Hepatocyte (in vitro differentiated cells): ENCODE data around the gene TENM4. TPM values are rescaled to one million over a fixed set of nuclear protein-coding genes. Genes with fewer than 3 reads are reported as not detected.
A peak's percentile ranks its signal among the peaks of the same experiment; 100 is the strongest.

Experiments
- DNase-seq: peaks from one replicate; pipeline ENCODE4 v3.0.0-alpha.2; 2016; ENCODE audit warnings: low spot score
- H2AFZ ChIP-seq: fragments of 200-600 bp; sonication (generic); 2 replicates; pipeline ENCODE4 v1.6.0; 2016; ENCODE audit warnings: antibody characterized with exemption, mild to moderate bottlenecking
- H3K27ac ChIP-seq: fragments of 200-600 bp; sonication (generic); 2 replicates; pipeline ENCODE4 v1.5.1; 2016; ENCODE audit warnings: mild to moderate bottlenecking
- H3K27me3 ChIP-seq: fragments of 200-600 bp; sonication (generic); 2 replicates; pipeline ENCODE4 v1.6.1; 2016
- H3K36me3 ChIP-seq: fragments of 200-600 bp; sonication (generic); replicated peaks from 2 replicates; pipeline ENCODE4 v1.5.1; 2016; ENCODE audit warnings: low read depth; ENCODE audit not compliant: insufficient read depth
- H3K4me1 ChIP-seq: fragments of 200-600 bp; sonication (generic); 2 replicates; pipeline ENCODE4 v1.5.1; 2016; ENCODE audit warnings: mild to moderate bottlenecking, moderate library complexity; ENCODE audit not compliant: insufficient read depth
- H3K4me2 ChIP-seq: fragments of 200-600 bp; sonication (generic); 2 replicates; pipeline ENCODE4 v1.6.0; 2016
- H3K4me3 ChIP-seq: fragments of 200-600 bp; sonication (generic); 2 replicates; pipeline ENCODE4 v1.5.1; 2016; ENCODE audit warnings: mild to moderate bottlenecking
- H3K79me2 ChIP-seq: fragments of 200-600 bp; sonication (generic); 2 replicates; pipeline ENCODE4 v1.6.0; 2017; ENCODE audit warnings: mild to moderate bottlenecking
- H3K9me2 ChIP-seq: fragments of 200-600 bp; sonication (generic); replicated peaks from 2 replicates; pipeline ENCODE4 v1.6.0; 2017; ENCODE audit warnings: mild to moderate bottlenecking; ENCODE audit not compliant: insufficient read depth
- H3K9me3 ChIP-seq: fragments of 200-600 bp; sonication (generic); 2 replicates; pipeline ENCODE4 v1.5.1; 2016; ENCODE audit warnings: low read depth, mild to moderate bottlenecking
- H4K20me1 ChIP-seq: fragments of 200-600 bp; sonication (generic); 2 replicates; pipeline ENCODE4 v1.6.0; 2016; ENCODE audit warnings: mild to moderate bottlenecking; ENCODE audit not compliant: insufficient read depth, poor library complexity, severe bottlenecking
- EZH2 ChIP-seq: fragments of 200-600 bp; sonication (generic); IDR thresholded peaks from 2 replicates; pipeline ENCODE4 v1.6.1; 2016; ENCODE audit warnings: antibody characterized with exemption, mild to moderate bottlenecking, borderline replicate concordance
- EZH2phosphoT487 ChIP-seq: fragments of 200-600 bp; sonication (generic); IDR thresholded peaks from one replicate; pipeline ENCODE4 v1.6.1; 2018; ENCODE audit warnings: antibody characterized with exemption, mild to moderate bottlenecking, low read depth, moderate library complexity; ENCODE audit not compliant: unreplicated experiment, severe bottlenecking
- WGBS: methylation state at CpG from one replicate; pipeline ENCODE4 v1.1.6; 2016; ENCODE audit warnings: low lambda C conversion rate; ENCODE audit errors: missing lambda C conversion rate; 5-methylcytosine and 5-hydroxymethylcytosine counted together
- polyA plus RNA-seq: library from polyadenylated mRNA; unstranded; fragments of >200 nt; fragmentation: Nextera tagmentation; extraction: Ambion mirVana; gene quantifications from 2 replicates; pipeline ENCODE4 v1.2.1, GENCODE V29; 2016
- total RNA-seq: library from RNA; depleted of rRNA; stranded (reverse); fragments of >200 nt; gene quantifications from 2 replicates; pipeline ENCODE4 v1.2.3, GENCODE V29; 2014
- TF ChIP-seq, protein P1 (sequence below): fragments of 200-600 bp; sonication (generic); IDR thresholded peaks from 2 replicates; pipeline ENCODE4 v1.5.1; 2016; ENCODE audit warnings: antibody characterized with exemption, mild to moderate bottlenecking; ENCODE audit not compliant: poor library complexity

The TENM4 gene
- total and polyA plus RNA-seq, 2 experiments from 2014 or later = 18.4 to 18.7 TPM

DNA sequence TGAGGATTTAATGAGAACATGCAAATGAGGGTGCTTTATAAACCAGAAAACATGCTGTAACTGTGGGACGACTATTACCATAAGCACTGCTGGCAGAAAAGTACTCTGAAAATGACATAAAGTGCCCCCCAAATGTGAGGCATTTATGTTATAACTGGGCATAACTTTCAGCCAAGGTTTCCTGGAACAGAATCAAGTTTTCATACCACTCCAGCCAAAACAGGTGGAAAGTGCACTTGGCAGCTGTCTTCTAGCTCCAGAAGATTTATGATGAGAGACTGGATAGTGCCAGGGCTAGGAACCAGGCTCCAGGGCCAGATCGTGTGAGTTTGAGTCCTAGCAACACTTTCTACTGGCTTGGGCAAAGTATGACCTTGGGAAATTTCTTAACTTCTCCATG is 339.2 kb downstream of the TENM4 start:
- H3K9me2 ChIP-seq = no peaks in the 10 kb centered on the region
- H3K4me2 ChIP-seq = no peak overlapping the region
- WGBS = 60% methylated on average over 2 of the region's 2 CpGs
- H3K4me1 ChIP-seq = peaks cover 3% of the 10 kb centered on the region
- no peaks in the 10 kb centered on the region for H3K27me3 ChIP-seq
- H3K36me3 ChIP-seq = no peaks in the 10 kb centered on the region
- no peak overlapping the region for H2AFZ ChIP-seq
- no peak overlapping the region for H3K4me3 ChIP-seq
- H4K20me1 ChIP-seq = no peaks in the 10 kb centered on the region
- H3K9me3 ChIP-seq = no peaks in the 10 kb centered on the region
- no peak overlapping the region for H3K27ac ChIP-seq
- no peak for DNase-seq
- no peaks in the 10 kb centered on the region for H3K79me2 ChIP-seq
- TF ChIP-seq EZH2phosphoT487 (no peak), EZH2 (no peak)
- TF ChIP-seq, protein P1, sequence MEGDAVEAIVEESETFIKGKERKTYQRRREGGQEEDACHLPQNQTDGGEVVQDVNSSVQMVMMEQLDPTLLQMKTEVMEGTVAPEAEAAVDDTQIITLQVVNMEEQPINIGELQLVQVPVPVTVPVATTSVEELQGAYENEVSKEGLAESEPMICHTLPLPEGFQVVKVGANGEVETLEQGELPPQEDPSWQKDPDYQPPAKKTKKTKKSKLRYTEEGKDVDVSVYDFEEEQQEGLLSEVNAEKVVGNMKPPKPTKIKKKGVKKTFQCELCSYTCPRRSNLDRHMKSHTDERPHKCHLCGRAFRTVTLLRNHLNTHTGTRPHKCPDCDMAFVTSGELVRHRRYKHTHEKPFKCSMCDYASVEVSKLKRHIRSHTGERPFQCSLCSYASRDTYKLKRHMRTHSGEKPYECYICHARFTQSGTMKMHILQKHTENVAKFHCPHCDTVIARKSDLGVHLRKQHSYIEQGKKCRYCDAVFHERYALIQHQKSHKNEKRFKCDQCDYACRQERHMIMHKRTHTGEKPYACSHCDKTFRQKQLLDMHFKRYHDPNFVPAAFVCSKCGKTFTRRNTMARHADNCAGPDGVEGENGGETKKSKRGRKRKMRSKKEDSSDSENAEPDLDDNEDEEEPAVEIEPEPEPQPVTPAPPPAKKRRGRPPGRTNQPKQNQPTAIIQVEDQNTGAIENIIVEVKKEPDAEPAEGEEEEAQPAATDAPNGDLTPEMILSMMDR = no peak

DNA sequence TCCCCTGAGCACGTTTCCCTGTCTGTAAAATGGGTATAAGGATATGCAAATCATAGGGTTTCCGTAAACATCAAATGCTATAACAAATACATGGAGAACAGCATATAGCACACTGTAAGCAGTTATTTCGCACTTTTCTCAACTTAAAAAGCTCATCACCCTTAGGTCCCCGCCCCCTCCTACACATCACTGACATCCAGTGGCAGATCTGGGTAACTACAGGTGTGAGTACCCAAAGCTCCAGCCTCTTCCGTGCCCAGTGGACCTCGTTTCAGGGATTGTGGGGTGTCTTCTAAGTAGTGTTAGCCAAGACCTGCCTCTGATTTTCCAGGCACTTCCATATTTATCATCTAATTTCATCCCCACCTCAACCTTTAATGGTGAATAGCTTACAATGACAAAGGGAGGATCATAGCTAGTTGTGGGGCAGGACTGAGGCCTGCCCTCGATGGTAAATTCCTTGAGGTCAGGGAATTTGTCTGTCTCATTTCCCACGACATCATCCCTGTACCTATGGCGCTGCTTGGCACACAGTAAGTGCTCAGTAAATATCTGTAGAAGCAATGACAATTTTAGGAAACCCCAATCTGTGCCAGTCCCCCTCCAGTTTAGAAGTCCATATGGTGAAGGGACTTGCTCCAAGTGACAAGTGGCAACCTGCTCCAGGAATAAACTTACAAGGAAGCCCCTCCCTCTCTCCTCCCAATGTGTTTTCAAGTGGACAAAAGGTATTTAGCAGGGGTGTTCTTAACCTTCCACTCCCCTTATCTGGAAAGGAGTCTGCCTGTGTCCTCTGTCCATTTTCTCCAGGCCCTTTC is 340.5 kb downstream of the TENM4 start:
- no peaks in the 10 kb centered on the region for H3K9me3 ChIP-seq
- DNase-seq = peak; percentile 67
- 65% methylated on average over 9 of the region's 9 CpGs for WGBS
- H2AFZ ChIP-seq = no peak overlapping the region
- no peak overlapping the region for H3K27ac ChIP-seq
- no peak overlapping the region for H3K4me3 ChIP-seq
- H3K9me2 ChIP-seq = no peaks in the 10 kb centered on the region
- TF ChIP-seq, protein P1 = peak; percentile 60
- no peak for TF ChIP-seq EZH2phosphoT487
- no peak for TF ChIP-seq EZH2
- H3K4me1 ChIP-seq = peaks cover 3% of the 10 kb centered on the region
- H3K4me2 ChIP-seq = no peak overlapping the region
- no peaks in the 10 kb centered on the region for H3K36me3 ChIP-seq
- H3K27me3 ChIP-seq = no peaks in the 10 kb centered on the region
- H3K79me2 ChIP-seq = no peaks in the 10 kb centered on the region
- no peaks in the 10 kb centered on the region for H4K20me1 ChIP-seq

DNA sequence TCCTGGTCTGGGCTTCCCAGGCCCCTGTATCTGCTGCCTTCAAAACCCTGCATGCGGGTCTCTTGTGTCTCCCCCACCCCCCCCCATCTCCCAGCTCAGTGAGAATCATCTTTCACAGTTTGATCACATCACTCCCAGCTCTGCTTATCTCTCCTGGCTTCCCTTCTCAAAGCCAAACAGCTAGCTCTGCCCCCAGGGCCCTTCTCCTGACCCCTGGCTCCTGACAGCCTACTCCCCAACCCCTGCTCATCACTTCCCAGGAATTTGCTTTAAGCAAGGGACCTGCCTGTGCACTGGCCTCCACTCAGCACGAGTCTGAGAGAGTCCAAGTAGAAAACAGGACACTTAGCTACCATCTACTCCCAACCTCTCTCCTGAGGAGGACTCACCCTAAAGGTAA is 342.7 kb downstream of the TENM4 start:
- peaks cover 3% of the 10 kb centered on the region for H3K4me1 ChIP-seq
- no peak overlapping the region for H3K4me2 ChIP-seq
- TF ChIP-seq EZH2 (no peak), EZH2phosphoT487 (no peak)
- TF ChIP-seq, protein P1 = no peak

More for the DNA sequence above, 342.7 kb downstream of the TENM4 start:
- 20% methylated on average over 2 of the region's 2 CpGs for whole genome bisulfite sequencing
- DNase-seq = no peak
- Histone ChIP-seq H3K4me3 (no peak overlapping the region), H3K79me2 (no peaks in the 10 kb centered on the region), H3K27ac (no peak overlapping the region), H3K9me3 (no peaks in the 10 kb centered on the region), H3K36me3 (no peaks in the 10 kb centered on the region), H2AFZ (no peak overlapping the region), H3K27me3 (no peaks in the 10 kb centered on the region), H3K9me2 (no peaks in the 10 kb centered on the region), H4K20me1 (no peaks in the 10 kb centered on the region)
